HepG2 (cell line): ENCODE data around the gene PPP3CB. TPM values are rescaled to one million over a fixed set of nuclear protein-coding genes. Genes with fewer than 3 reads are reported as not detected.

Source experiments
- ATAC-seq: fragments of 200-7000 bp; cut with Tn5 transposase; 3 replicates; pipeline ENCODE4 v1.9.1; 2020; ENCODE audit warnings: mild to moderate bottlenecking, moderate library complexity
- BruUV-seq: library from RNA; stranded (reverse); fragments of 400-500 nt; replicated peaks from 2 replicates; lab custom pipeline; 2021; lab: Mats Ljungman, UMichigan
- CTCF ChIA-PET: fragments of 300-600 bp; formaldehyde crosslinking; extraction: SDS; loops from one replicate; lab custom pipeline; 2021; ENCODE audit warnings: low total read pairs, inconsistent platforms, low intra/inter-chr PET ratio; lab: Yijun Ruan, JAX
- POLR2A ChIA-PET: fragments of 350-600 bp; sonication (Branson Sonifier 250); formaldehyde crosslinking; loops from one replicate; lab custom pipeline; 2020; ENCODE audit warnings: antibody characterized with exemption, inconsistent platforms; lab: Yijun Ruan, JAX
- DNase-seq: peaks from one replicate; pipeline ENCODE4 v3.0.0-alpha.2; 2015; ENCODE audit warnings: low spot score
- FAIRE-seq: peaks from 3 replicates; lab custom pipeline; 2011; peaks lifted over from hg19 to GRCh38; lab: Jason Lieb, UNC
- H2AFZ ChIP-seq: one replicate; pipeline ENCODE4 v1.6.1; 2011; ENCODE audit warnings: low read length, inconsistent platforms
- H3K27ac ChIP-seq: fragments of 300-600 bp; 3 replicates; pipeline ENCODE4 v1.8.0; 2011; ENCODE audit warnings: mixed run types, mild to moderate bottlenecking, mixed read lengths, low read length, inconsistent platforms; ENCODE audit not compliant: insufficient read depth; ENCODE audit errors: extremely low read length
- H3K27me3 ChIP-seq, 2 experiments: fragments of 200-600 bp in 1 of 2; 2 replicates in 1 of 2; 3 replicates in 1 of 2; pipeline versions ENCODE4 v1.6.0 to v1.8.0; 2011; ENCODE audit warnings: low read length in 2 of 2, mild to moderate bottlenecking in 2 of 2, moderate library complexity in 2 of 2, inconsistent platforms in 1 of 2; ENCODE audit not compliant: insufficient read depth in 2 of 2, control insufficient read depth in 1 of 2
- H3K36me3 ChIP-seq, 2 experiments: fragments of 200-600 bp in 1 of 2; replicated peaks in 1 of 2; 2 replicates in 1 of 2; 3 replicates in 1 of 2; pipeline versions ENCODE4 v1.5.1 to v1.8.0; 2011; ENCODE audit warnings: low read length in 2 of 2, inconsistent platforms in 1 of 2; ENCODE audit not compliant: insufficient read depth in 2 of 2, control insufficient read depth in 1 of 2
- H3K4me1 ChIP-seq: 2 replicates; pipeline ENCODE4 v1.5.1; 2012; ENCODE audit warnings: low read length, inconsistent platforms; ENCODE audit not compliant: insufficient read depth
- H3K4me2 ChIP-seq: 2 replicates; pipeline ENCODE4 v1.6.0; 2011; ENCODE audit warnings: low read depth, low read length, inconsistent platforms
- H3K4me3 ChIP-seq, 3 experiments: fragments of 200-600 bp in 1 of 3; sonication (generic), shearing (Covaris generic) in 1 of 3; replicated peaks in 1 of 3; 2 replicates each; pipeline ENCODE4 v1.5.1; 2011 to 2016; ENCODE audit warnings: low read length in 3 of 3, inconsistent platforms in 2 of 3, low read depth in 2 of 3, mild to moderate bottlenecking in 2 of 3, control low read depth in 1 of 3, mixed read lengths in 1 of 3; ENCODE audit not compliant: insufficient read depth in 1 of 3
- H3K79me2 ChIP-seq: one replicate; pipeline ENCODE4 v1.6.1; 2011; ENCODE audit warnings: low read length, inconsistent platforms; ENCODE audit not compliant: insufficient read depth
- H3K9ac ChIP-seq: 2 replicates; pipeline ENCODE4 v1.6.0; 2011; ENCODE audit warnings: mild to moderate bottlenecking, low read depth, low read length, inconsistent platforms; ENCODE audit not compliant: insufficient read depth
- H3K9me3 ChIP-seq: 2 replicates; pipeline ENCODE4 v1.5.1; 2012; ENCODE audit warnings: mild to moderate bottlenecking, low read length
- H4K20me1 ChIP-seq: 2 replicates; pipeline ENCODE4 v1.6.0; 2011; ENCODE audit warnings: inconsistent platforms, mild to moderate bottlenecking, low read length, moderate library complexity; ENCODE audit not compliant: insufficient read depth
- GLI4 ChIP-seq: sonication (generic); formaldehyde crosslinking; IDR thresholded peaks from 2 replicates; pipeline ENCODE4 v1.5.1; 2020; ENCODE audit warnings: missing genetic modification reagents, mild to moderate bottlenecking, moderate library complexity, borderline replicate concordance
- MIXL1 ChIP-seq: IDR thresholded peaks from 2 replicates; pipeline ENCODE4 v1.6.1; 2016
- RBM39 ChIP-seq: fragments of 200-400 bp; formaldehyde crosslinking; IDR thresholded peaks from one replicate; pipeline ENCODE4 v1.6.1; 2018; ENCODE audit warnings: antibody characterized with exemption, mild to moderate bottlenecking, low read depth, low read length; ENCODE audit not compliant: poor library complexity, severe bottlenecking
- SALL1 ChIP-seq: sonication (generic); formaldehyde crosslinking; IDR thresholded peaks from 2 replicates; pipeline ENCODE4 v1.8.0; 2022; ENCODE audit warnings: mild to moderate bottlenecking, missing genetic modification reagents
- SRF ChIP-seq: IDR thresholded peaks from 2 replicates; pipeline ENCODE4 v1.6.1; 2011; ENCODE audit warnings: mild to moderate bottlenecking, low read depth, low read length, moderate library complexity
- ZBTB21 ChIP-seq: sonication (generic); formaldehyde crosslinking; IDR thresholded peaks from 2 replicates; pipeline ENCODE4 v1.4.0; 2020; ENCODE audit warnings: missing genetic modification reagents
- ZBTB4 ChIP-seq: sonication (generic); formaldehyde crosslinking; IDR thresholded peaks from 2 replicates; pipeline ENCODE4 v1.4.0; 2020; ENCODE audit warnings: missing genetic modification reagents, mild to moderate bottlenecking, borderline replicate concordance
- ZNF138 ChIP-seq: sonication (generic); formaldehyde crosslinking; IDR thresholded peaks from 2 replicates; pipeline ENCODE4 v1.5.0; 2020; ENCODE audit warnings: mild to moderate bottlenecking, low read depth, missing genetic modification reagents
- ZNF180 ChIP-seq: sonication (generic); formaldehyde crosslinking; IDR thresholded peaks from 2 replicates; pipeline ENCODE4 v1.4.0; 2020; ENCODE audit warnings: low read depth, missing genetic modification reagents, borderline replicate concordance
- ZNF230 ChIP-seq: sonication (generic); formaldehyde crosslinking; IDR thresholded peaks from 2 replicates; pipeline ENCODE4 v1.4.0; 2020; ENCODE audit warnings: mild to moderate bottlenecking, missing genetic modification reagents
- ZNF354B ChIP-seq: sonication (generic); formaldehyde crosslinking; IDR thresholded peaks from 2 replicates; pipeline ENCODE4 v1.8.0; 2022; ENCODE audit warnings: mild to moderate bottlenecking, missing genetic modification reagents
- ZNF558 ChIP-seq: sonication (generic); formaldehyde crosslinking; IDR thresholded peaks from 2 replicates; pipeline ENCODE4 v1.9.0; 2022; ENCODE audit warnings: mild to moderate bottlenecking, missing genetic modification reagents, borderline replicate concordance
- ZNF703 ChIP-seq: sonication (generic); formaldehyde crosslinking; IDR thresholded peaks from 2 replicates; pipeline ENCODE4 v1.5.1; 2020; ENCODE audit warnings: missing genetic modification reagents, mild to moderate bottlenecking, moderate library complexity, borderline replicate concordance
- ZNF841 ChIP-seq: sonication (generic); formaldehyde crosslinking; IDR thresholded peaks from 2 replicates; pipeline ENCODE4 v1.8.1; 2023; ENCODE audit warnings: missing genetic modification reagents, borderline replicate concordance
- ZSCAN5A ChIP-seq: sonication (generic); formaldehyde crosslinking; IDR thresholded peaks from 2 replicates; pipeline ENCODE4 v1.8.0; 2022; ENCODE audit warnings: mild to moderate bottlenecking, missing genetic modification reagents, borderline replicate concordance
- WGBS: methylation state at CpG from one replicate; pipeline ENCODE4 v1.1.6; 2017; ENCODE audit warnings: low lambda C conversion rate; 5-methylcytosine and 5-hydroxymethylcytosine counted together
- in situ Hi-C: cut with HindIII; loops from 2 replicates; pipeline ENCODE4 v1.10.0; 2017; ENCODE audit warnings: low pct_unique_long_range_greater_than_20kb; ENCODE audit not compliant: extremely low pct_ligation_motif_present
- intact Hi-C: fragments of 100-400 bp; cut with micrococcal nuclease; formaldehyde crosslinking; loops from one replicate; pipeline ENCODE4 v1.10.0; 2022; ENCODE audit not compliant: unreplicated experiment
- polyA plus RNA-seq, 8 experiments: library from polyadenylated mRNA; depleted of rRNA in 3 of 8; stranded (reverse) in 7 of 8; unstranded in 1 of 8; fragments of >200 nt; fragmentation: Illumina TruSeq in 4 of 8; extraction: Trizol in 4 of 8; gene quantifications; 2 replicates each; pipeline versions ENCODE4 v1.2.1 to v1.2.3, GENCODE V29; 2011 to 2016; ENCODE audit warnings: low read depth in 4 of 8, missing spikeins in 1 of 8, mixed read lengths in 1 of 8; ENCODE audit not compliant: insufficient read depth in 1 of 8
- total RNA-seq, 5 experiments: library from RNA; depleted of rRNA; stranded (reverse); fragments of >200 nt; fragmentation: Illumina TruSeq; extraction: Trizol; gene quantifications; 2 replicates each; pipeline ENCODE4 v1.2.3, GENCODE V29; 2016; ENCODE audit warnings: low read depth in 1 of 5
- TF ChIP-seq, protein P1 (sequence below): sonication (generic); formaldehyde crosslinking; IDR thresholded peaks from 2 replicates; pipeline ENCODE4 v1.8.0; 2022; ENCODE audit warnings: mild to moderate bottlenecking, missing genetic modification reagents, moderate library complexity
- TF ChIP-seq, protein P2 (sequence below): sonication (generic); formaldehyde crosslinking; IDR thresholded peaks from 2 replicates; pipeline ENCODE4 v1.4.0; 2020; ENCODE audit warnings: mild to moderate bottlenecking, missing genetic modification reagents

Gene PPP3CB
- total and polyA plus RNA-seq, 2 of the 13 experiments (the other 11 are each of a cell fraction or from before 2014, with no cell fraction given), result 8.7 to 11.4 TPM

DNA sequence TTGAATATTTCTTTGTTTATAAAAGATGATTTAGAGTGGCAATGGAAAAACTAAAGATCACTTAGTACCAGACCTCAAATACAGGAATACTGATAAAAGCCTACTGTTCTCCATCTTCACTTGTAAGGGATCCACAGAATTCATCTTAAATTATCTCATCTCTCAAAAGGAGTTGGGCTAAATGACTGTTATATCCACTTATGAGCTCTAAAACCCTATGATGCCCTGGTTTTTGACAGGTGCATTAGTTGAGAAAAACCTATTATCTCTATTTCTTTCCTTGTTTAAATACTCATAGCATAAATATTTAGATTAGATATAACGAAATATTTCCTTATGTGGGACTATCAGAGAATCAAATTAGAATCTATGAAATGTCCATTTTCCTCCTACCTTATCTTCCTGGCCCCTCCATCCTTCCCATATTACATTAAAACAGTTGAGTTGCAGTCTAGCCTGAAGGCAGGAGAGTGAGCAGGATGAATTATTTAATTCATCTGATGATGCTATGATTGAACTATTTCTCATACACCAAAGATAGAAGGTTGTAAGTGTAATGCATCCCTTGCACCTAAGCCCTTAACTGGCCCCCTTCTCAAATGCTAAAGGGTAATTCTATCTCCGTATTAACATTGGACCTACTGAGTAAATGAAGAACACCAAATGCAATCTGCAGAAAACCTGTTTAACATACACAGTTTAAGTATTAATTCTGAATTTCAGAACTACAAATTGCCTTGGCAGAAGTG is 29.7 kb downstream of the PPP3CB start:
- POLR2A ChIA-PET, result no interaction called here
- no peaks in the 10 kb centered on the region for H3K27me3 ChIP-seq
- in situ Hi-C loops (no loop called here), intact Hi-C loops (no loop called here)
- peaks cover 0 to 25% of the 10 kb centered on the region in 2 experiments for H3K36me3 ChIP-seq
- no peaks in the 10 kb centered on the region for H3K79me2 ChIP-seq
- DNase-seq (no peak), FAIRE-seq (no peak), ATAC-seq (no peak)
- H3K9ac ChIP-seq, result no peak overlapping the region
- no peaks in the 10 kb centered on the region for H3K9me3 ChIP-seq
- H3K4me2 ChIP-seq, result no peak overlapping the region
- no peak overlapping the region for H2AFZ ChIP-seq
- BruUV-seq, result no TSS peak
- no peaks in the 10 kb centered on the region for H3K4me1 ChIP-seq
- WGBS, result 98% methylated on average over 2 of the region's 2 CpGs
- no peak overlapping the region for H3K4me3 ChIP-seq
- H3K27ac ChIP-seq, result no peak overlapping the region
- CTCF ChIA-PET, result no interaction called here
- no peaks in the 10 kb centered on the region for H4K20me1 ChIP-seq
- TF ChIP-seq ZBTB21 (no peak), ZNF180 (CRISPR knock-in tag) (no peak), MIXL1 (CRISPR knock-in tag) (no peak), ZSCAN5A (CRISPR knock-in tag) (no peak), ZBTB4 (CRISPR knock-in tag) (no peak), SALL1 (CRISPR knock-in tag) (no peak), ZNF138 (CRISPR knock-in tag) (no peak), ZNF354B (CRISPR knock-in tag) (no peak), ZNF558 (CRISPR knock-in tag) (no peak), SRF (no peak), ZNF703 (no peak), RBM39 (no peak), GLI4 (no peak), ZNF230 (CRISPR knock-in tag) (no peak), ZNF841 (no peak)
- TF ChIP-seq, protein P1, sequence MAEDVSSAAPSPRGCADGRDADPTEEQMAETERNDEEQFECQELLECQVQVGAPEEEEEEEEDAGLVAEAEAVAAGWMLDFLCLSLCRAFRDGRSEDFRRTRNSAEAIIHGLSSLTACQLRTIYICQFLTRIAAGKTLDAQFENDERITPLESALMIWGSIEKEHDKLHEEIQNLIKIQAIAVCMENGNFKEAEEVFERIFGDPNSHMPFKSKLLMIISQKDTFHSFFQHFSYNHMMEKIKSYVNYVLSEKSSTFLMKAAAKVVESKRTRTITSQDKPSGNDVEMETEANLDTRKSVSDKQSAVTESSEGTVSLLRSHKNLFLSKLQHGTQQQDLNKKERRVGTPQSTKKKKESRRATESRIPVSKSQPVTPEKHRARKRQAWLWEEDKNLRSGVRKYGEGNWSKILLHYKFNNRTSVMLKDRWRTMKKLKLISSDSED, result no peak
- TF ChIP-seq, protein P2, sequence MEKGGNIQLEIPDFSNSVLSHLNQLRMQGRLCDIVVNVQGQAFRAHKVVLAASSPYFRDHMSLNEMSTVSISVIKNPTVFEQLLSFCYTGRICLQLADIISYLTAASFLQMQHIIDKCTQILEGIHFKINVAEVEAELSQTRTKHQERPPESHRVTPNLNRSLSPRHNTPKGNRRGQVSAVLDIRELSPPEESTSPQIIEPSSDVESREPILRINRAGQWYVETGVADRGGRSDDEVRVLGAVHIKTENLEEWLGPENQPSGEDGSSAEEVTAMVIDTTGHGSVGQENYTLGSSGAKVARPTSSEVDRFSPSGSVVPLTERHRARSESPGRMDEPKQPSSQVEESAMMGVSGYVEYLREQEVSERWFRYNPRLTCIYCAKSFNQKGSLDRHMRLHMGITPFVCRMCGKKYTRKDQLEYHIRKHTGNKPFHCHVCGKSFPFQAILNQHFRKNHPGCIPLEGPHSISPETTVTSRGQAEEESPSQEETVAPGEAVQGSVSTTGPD (CRISPR knock-in tag), result no peak
